ENCODE results near the gene KRT2.

GRCh38 chr12:52699373-52699772 is 47.4 kb upstream of the KRT2 start:
- TF ChIP-seq MYC (IDR thresholded peaks at IDR 0.05; ENCODE audit: insufficient read depth, insufficient read length, insufficient replicate concordance, low read length, severe bottlenecking) = no peak
- no peak for TF ChIP-seq EP300 (IDR thresholded peaks at IDR 0.05; ENCODE audit: borderline replicate concordance in 1 of 2, control insufficient read depth in 1 of 2, low read depth in 2 of 2, low read length in 2 of 2)
- TF ChIP-seq ZNF592 (IDR thresholded peaks at IDR 0.05) = no peak
- TF ChIP-seq TAF1 (IDR thresholded peaks at IDR 0.05; ENCODE audit: borderline replicate concordance, low read depth, low read length) = no peak
- no peak for TF ChIP-seq RAD51 (IDR thresholded peaks at IDR 0.05)
- TF ChIP-seq ELK1 (IDR thresholded peaks at IDR 0.05; ENCODE audit: low read depth, low read length) = no peak
- no peak for TF ChIP-seq CTCF (IDR thresholded peaks at IDR 0.05 in 2 of 3, conservative IDR thresholded peaks at IDR 0.05 in 1 of 3; ENCODE audit: control insufficient read depth in 2 of 3, extremely low read depth in 1 of 3, insufficient read depth in 1 of 3, low read depth in 3 of 3, low read length in 3 of 3)
- no peak for TF ChIP-seq FOXK2 (IDR thresholded peaks at IDR 0.05)
- no peak for TF ChIP-seq JUNB (IDR thresholded peaks at IDR 0.05)
- no peak for TF ChIP-seq BCL11A (IDR thresholded peaks at IDR 0.05; ENCODE audit: low read depth, low read length)

All from GM12878 (cell line).